Endothelial cell (in vitro differentiated cells): ENCODE measurements around the gene ADCY5. TPM values are rescaled to one million over a fixed set of nuclear protein-coding genes. Genes with fewer than 3 reads are reported as not detected.
A peak's percentile ranks its signal among the peaks of the same experiment; 100 is the strongest.

Source experiments
- DNase-seq: peaks from one replicate; pipeline ENCODE4 v3.0.0; 2021; ENCODE audit warnings: low spot score
- H3K27ac Mint-ChIP-seq: one replicate; pipeline ENCODE4 v1.8.0; 2021; ENCODE audit warnings: mixed read lengths, inconsistent platforms; ENCODE audit not compliant: unreplicated experiment
- H3K27me3 Mint-ChIP-seq: one replicate; pipeline ENCODE4 v1.8.0; 2021; ENCODE audit warnings: mild to moderate bottlenecking, moderate library complexity, mixed read lengths, inconsistent platforms; ENCODE audit not compliant: unreplicated experiment
- H3K36me3 Mint-ChIP-seq: one replicate; pipeline ENCODE4 v1.8.0; 2021; ENCODE audit warnings: mild to moderate bottlenecking, low read depth, mixed read lengths, inconsistent platforms; ENCODE audit not compliant: unreplicated experiment
- H3K4me1 Mint-ChIP-seq: one replicate; pipeline ENCODE4 v1.8.0; 2021; ENCODE audit warnings: mild to moderate bottlenecking, mixed read lengths, inconsistent platforms; ENCODE audit not compliant: unreplicated experiment
- H3K4me3 Mint-ChIP-seq: one replicate; pipeline ENCODE4 v1.8.0; 2021; ENCODE audit warnings: mild to moderate bottlenecking, mixed read lengths, inconsistent platforms; ENCODE audit not compliant: unreplicated experiment
- H3K9me3 Mint-ChIP-seq: one replicate; pipeline ENCODE4 v1.8.0; 2021; ENCODE audit warnings: mixed read lengths, inconsistent platforms; ENCODE audit not compliant: unreplicated experiment
- total RNA-seq: library from RNA; stranded (reverse); fragmentation: NEBNext Ultra II Directional; extraction: Animal tissue kit (Norgen Biotek cat#: 25700); gene quantifications from one replicate; pipeline ENCODE4 v1.2.1, GENCODE V29; 2021; ENCODE audit not compliant: unreplicated experiment
- TF ChIP-seq, protein P1 (sequence below): fragments of 200-600 bp; sonication (generic); IDR thresholded peaks from one replicate; pipeline ENCODE4 v1.5.0; 2021; ENCODE audit warnings: antibody characterized with exemption; ENCODE audit not compliant: unreplicated experiment

Gene ADCY5
- total RNA-seq, 1 donor from 2014 or later, result 1.0 TPM

DNA sequence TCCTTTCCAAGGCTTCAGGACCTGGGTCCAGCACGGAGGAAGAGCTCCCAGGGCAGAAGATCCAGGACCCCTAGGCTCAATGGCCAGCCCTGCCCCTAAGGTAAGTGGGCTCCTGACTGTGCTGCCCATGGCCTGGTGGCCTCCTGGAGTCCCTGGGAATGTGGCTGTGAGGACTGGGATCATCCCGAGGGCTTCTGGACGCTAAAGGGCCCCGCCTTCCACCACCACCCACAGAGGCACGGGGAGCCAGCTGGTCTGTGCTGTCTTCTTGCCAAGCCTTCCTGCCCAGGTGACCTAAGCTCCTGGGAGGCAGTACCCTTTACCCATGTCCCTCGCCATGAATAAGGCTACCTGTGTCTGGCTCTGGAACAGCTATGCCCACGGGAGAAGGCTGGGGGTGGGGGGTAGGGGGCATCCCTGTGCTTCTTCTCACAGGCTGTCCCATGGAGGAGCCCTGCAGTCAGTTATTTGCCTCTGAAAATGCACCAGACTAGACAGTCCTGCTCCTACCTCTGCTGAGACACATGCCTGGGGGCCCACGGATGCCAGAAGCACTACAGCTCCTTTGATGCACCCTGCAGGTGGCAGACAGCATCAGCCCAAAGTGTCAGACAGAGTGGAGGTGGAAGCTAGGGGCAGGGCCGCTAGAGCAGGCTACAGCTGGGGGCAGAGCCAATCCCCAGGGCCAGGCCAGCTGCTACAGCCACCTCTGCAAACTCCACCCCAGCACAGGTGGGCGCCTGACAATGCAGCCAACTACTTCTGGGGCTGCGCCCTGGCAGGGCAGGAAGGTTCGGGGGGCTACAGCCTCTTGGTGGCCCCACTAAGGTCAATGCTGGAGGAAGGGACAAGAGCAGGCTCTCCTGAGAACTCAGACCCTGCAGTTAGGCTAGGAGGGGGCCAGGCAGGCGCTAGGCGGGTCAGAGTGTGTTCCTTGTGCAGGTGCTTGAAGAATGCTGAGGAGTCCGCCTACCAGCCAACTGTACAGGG is 156.3 kb downstream of the ADCY5 start:
- TF ChIP-seq, protein P1, sequence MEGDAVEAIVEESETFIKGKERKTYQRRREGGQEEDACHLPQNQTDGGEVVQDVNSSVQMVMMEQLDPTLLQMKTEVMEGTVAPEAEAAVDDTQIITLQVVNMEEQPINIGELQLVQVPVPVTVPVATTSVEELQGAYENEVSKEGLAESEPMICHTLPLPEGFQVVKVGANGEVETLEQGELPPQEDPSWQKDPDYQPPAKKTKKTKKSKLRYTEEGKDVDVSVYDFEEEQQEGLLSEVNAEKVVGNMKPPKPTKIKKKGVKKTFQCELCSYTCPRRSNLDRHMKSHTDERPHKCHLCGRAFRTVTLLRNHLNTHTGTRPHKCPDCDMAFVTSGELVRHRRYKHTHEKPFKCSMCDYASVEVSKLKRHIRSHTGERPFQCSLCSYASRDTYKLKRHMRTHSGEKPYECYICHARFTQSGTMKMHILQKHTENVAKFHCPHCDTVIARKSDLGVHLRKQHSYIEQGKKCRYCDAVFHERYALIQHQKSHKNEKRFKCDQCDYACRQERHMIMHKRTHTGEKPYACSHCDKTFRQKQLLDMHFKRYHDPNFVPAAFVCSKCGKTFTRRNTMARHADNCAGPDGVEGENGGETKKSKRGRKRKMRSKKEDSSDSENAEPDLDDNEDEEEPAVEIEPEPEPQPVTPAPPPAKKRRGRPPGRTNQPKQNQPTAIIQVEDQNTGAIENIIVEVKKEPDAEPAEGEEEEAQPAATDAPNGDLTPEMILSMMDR, result no peak
- Mint-ChIP-seq H3K4me3 (no peak overlapping the region), H3K9me3 (no peaks in the 10 kb centered on the region), H3K27ac (no peak overlapping the region), H3K27me3 (peaks cover 8% of the 10 kb centered on the region), H3K36me3 (no peaks in the 10 kb centered on the region), H3K4me1 (no peaks in the 10 kb centered on the region)
- no peak for DNase-seq

DNA sequence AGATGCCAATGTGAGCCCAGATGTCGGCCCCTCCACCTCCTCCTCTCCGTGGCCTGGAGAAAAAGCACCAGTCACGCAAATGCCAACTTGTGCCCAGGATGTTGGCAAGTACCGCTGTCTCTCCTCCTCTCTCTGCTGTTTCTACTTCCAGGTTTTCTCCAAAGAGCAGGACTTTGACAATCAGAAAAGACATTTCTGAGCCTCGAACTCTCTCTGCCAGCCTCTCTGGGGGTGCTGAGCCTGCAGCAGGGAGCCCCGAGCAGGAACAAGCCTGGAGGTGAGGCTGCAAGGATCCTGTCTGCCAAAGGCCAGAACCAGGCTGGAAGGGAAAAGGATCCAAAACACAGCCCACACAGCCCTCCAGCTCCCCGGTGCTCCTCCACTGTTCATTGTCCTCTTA is 157.5 kb downstream of the ADCY5 start:
- no peak overlapping the region for H3K27ac Mint-ChIP-seq
- no peaks in the 10 kb centered on the region for H3K9me3 Mint-ChIP-seq
- TF ChIP-seq, protein P1, result no peak
- H3K4me3 Mint-ChIP-seq, result peak overlapping the region; percentile 23
- peaks cover 3% of the 10 kb centered on the region for H3K36me3 Mint-ChIP-seq
- H3K4me1 Mint-ChIP-seq, result no peaks in the 10 kb centered on the region
- peaks cover 11% of the 10 kb centered on the region for H3K27me3 Mint-ChIP-seq
- DNase-seq, result no peak

DNA sequence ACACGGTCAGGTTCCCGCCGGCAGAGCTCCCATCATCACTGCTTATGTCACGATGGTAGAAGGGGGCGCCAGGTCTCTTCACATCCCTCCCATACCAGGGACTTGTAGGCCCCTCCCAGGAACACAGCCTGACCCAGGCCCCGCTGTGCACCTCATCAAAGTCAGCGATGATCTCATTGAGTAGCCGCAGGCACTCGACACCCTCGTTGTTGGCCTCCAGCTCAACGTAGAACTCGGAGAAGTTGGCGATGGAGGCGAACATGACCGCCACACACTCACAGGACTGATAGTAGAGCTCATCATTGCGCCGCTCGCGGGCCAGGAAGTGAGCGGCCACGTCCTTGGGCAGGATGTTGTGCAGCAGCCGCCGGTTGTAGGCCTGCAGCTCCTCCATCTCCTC is 157.9 kb downstream of the ADCY5 start:
- Mint-ChIP-seq H3K36me3 (peaks cover 3% of the 10 kb centered on the region), H3K9me3 (no peaks in the 10 kb centered on the region), H3K4me3 (peak overlapping the region; percentile 23), H3K27ac (no peak overlapping the region), H3K27me3 (peaks cover 9% of the 10 kb centered on the region), H3K4me1 (no peaks in the 10 kb centered on the region)
- TF ChIP-seq, protein P1, result no peak
- DNase-seq, result no peak

DNA sequence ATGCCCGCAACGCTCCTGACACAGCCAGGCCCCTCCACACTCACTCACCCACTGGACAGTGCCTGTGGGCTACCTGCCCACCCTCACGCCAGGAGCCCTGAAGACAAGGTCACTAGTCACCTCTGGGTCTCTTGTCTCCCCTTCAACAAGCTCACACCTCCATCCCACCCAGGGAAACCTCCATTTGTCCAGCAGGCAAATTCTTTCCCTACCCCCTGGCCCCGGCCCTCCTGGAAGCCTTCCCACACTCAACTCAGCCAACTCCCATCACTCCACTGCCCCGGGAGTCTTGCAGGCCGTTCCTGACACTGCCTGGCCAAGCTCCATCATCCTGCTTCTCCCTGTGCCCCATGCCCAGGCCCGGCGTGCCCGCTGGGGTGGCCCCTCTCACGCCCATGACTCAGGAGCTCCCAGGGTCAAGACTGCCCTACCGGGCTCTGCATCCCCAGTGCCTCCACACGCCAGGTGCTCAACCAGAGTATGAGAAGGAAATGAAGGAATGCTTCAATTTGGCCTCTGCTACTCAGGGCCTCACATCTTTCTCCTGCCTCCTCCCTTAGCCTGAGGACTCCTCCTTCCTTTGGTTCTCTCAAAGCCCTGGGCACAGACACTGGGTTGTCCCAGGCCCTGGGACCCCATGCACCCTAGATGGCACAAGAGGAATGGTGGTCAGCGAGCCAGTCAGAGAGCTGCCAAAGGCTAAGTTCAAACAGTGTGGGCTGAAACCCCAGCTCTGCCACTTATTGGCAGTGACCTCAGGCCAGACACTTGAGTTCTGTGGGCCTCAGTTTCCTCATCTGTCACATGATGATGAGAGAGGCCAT is 158.6 kb downstream of the ADCY5 start:
- no peaks in the 10 kb centered on the region for H3K9me3 Mint-ChIP-seq
- no peak overlapping the region for H3K27ac Mint-ChIP-seq
- peaks cover 3% of the 10 kb centered on the region for H3K36me3 Mint-ChIP-seq
- H3K27me3 Mint-ChIP-seq, result peaks cover 8% of the 10 kb centered on the region
- H3K4me1 Mint-ChIP-seq, result no peaks in the 10 kb centered on the region
- no peak for DNase-seq
- no peak overlapping the region for H3K4me3 Mint-ChIP-seq
- TF ChIP-seq, protein P1, result no peak
